Measurements from ENCODE around the gene NTSR2. TPM values are rescaled to one million over a fixed set of nuclear protein-coding genes. Genes with fewer than 3 reads are reported as not detected.

NTSR2 gene
- total RNA-seq, 1 donor from 2014 or later = not detected

Other genes starting within 250 kb of the NTSR2 start
- 22.5 TPM for gene E2F6, start 204.0 kb downstream of the NTSR2 start, total RNA-seq
- 3.8 TPM for gene GREB1, start 136.2 kb downstream of the NTSR2 start, total RNA-seq
- 198 TPM for gene LPIN1, start 76.4 kb upstream of the NTSR2 start, total RNA-seq